Activated naive CD8-positive, alpha-beta T cell (primary cell): ENCODE data around the gene PLA2G3.
"Not testable (repeated sequence)": the region's sequence is repeated elsewhere in the genome, so short reads cannot be mapped to it uniquely, and the experiment has no call there.

ENCODE experiments used
- H3K27ac Mint-ChIP-seq: one replicate; pipeline ENCODE4 v1.8.0; 2021; ENCODE audit warnings: mixed read lengths
- H3K27me3 Mint-ChIP-seq: one replicate; pipeline ENCODE4 v1.8.0; 2021; ENCODE audit warnings: mixed read lengths
- H3K36me3 Mint-ChIP-seq: one replicate; pipeline ENCODE4 v1.8.0; 2021; ENCODE audit warnings: mixed read lengths
- H3K4me1 Mint-ChIP-seq: one replicate; pipeline ENCODE4 v1.8.0; 2021; ENCODE audit warnings: low read depth, mixed read lengths
- H3K4me3 Mint-ChIP-seq: one replicate; pipeline ENCODE4 v1.8.0; 2021; ENCODE audit warnings: mild to moderate bottlenecking, mixed read lengths
- H3K9me3 Mint-ChIP-seq: one replicate; pipeline ENCODE4 v1.8.0; 2021; ENCODE audit warnings: low read depth, mixed read lengths

The PLA2G3 gene, protein sequence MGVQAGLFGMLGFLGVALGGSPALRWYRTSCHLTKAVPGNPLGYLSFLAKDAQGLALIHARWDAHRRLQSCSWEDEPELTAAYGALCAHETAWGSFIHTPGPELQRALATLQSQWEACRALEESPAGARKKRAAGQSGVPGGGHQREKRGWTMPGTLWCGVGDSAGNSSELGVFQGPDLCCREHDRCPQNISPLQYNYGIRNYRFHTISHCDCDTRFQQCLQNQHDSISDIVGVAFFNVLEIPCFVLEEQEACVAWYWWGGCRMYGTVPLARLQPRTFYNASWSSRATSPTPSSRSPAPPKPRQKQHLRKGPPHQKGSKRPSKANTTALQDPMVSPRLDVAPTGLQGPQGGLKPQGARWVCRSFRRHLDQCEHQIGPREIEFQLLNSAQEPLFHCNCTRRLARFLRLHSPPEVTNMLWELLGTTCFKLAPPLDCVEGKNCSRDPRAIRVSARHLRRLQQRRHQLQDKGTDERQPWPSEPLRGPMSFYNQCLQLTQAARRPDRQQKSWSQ

DNA sequence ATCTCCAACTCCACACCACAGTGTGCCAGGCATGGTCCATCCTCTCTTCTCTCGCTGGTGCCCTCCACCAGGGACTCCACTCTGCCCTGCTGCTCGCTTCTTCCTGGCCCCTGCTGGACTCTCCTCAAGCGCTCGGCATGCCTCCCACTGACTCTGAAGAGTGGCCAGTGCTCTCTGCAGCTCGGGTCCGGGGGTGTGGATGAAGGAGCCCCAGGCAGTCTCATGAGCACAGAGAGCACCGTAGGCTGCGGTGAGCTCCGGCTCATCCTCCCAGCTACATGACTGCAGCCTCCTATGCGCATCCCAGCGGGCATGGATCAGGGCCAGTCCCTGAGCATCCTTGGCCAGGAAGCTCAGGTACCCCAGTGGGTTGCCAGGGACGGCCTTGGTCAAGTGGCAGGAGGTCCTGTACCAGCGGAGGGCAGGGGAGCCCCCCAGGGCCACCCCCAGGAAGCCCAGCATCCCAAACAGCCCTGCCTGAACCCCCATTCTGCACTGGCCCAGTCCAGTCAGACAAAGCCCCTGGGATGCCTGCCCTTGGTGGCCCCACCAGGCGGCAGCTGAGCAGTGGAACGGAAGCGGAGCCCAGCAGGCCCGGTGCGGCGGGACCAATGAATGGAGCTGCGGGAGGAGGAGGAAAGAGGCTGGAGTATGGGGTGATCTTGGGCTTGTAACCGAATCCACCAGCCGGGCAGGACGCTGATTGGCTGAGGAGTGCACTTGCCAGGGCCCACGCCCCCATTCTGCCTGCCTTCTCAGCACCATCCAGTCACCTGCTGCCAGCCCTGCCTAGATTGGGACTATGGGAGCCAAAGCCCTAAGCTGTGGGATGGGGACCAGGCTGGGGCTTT lies at the start of gene PLA2G3:
Gene PLA2G3 (minus strand): TSS at position 643 of the 851 bp plus-strand sequence. CDS start 154 bp downstream, at position 489.
- Mint-ChIP-seq H3K36me3 (no peaks in the 10 kb centered on the region), H3K27ac (no peak within 1 kb of the TSS), H3K4me3 (no peak within 1 kb of the TSS), H3K27me3 (no peaks in the 10 kb centered on the region), H3K9me3 (peaks cover 4% of the 10 kb centered on the region), H3K4me1 (peaks cover 2% of the 10 kb centered on the region)

DNA sequence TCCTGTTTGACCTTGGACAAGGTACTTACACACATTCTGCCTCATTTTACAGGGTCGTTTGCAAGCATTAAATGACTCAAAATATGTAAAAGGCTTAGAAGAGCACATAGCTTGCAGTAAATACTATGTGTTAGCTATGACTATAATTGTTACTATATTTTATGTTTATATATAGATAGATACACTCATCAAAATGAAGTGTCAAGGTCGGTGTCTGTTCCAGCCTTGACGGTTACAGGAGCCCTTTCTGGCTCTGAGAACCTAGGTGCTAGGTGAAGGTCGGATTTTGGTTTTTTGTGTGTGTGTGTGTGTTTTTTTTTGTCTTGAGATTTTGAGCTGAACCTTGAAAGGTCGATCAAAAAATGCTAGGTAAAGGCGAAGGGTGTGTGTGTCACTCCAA lies 47.3 kb upstream of the PLA2G3 start:
- Mint-ChIP-seq H3K36me3 (peaks cover 4% of the 10 kb centered on the region), H3K4me1 (no peaks in the 10 kb centered on the region), H3K27ac (no peak overlapping the region)

DNA sequence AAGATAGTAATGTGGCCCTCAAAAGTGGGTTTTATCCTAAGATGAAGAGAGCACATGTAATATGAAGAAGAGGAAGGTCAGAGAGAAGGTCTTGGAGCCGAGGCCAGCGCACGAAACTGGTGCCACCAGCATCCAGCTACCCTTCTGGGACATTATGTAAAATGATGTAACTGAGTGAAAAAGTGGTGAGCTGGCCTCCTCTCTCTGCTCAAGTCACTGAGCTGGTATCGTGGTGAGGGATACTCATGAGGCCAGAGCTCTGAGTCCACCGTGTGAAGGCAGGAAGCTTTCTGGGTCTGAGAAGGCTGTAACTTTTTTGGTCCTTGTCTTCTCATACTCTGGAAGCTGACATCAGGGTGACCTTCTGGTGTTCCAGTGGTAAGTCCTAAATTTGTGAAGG lies 44.7 kb upstream of the PLA2G3 start:
- Mint-ChIP-seq H3K36me3 (peaks cover 8% of the 10 kb centered on the region), H3K27ac (no peak overlapping the region), H3K9me3 (no peaks in the 10 kb centered on the region), H3K4me3 (no peak overlapping the region), H3K27me3 (no peaks in the 10 kb centered on the region), H3K4me1 (no peaks in the 10 kb centered on the region)

More for the DNA sequence above, 47.3 kb upstream of the PLA2G3 start:
- Mint-ChIP-seq H3K9me3 (no peaks in the 10 kb centered on the region), H3K4me3 (no peak overlapping the region), H3K27me3 (no peaks in the 10 kb centered on the region)

DNA sequence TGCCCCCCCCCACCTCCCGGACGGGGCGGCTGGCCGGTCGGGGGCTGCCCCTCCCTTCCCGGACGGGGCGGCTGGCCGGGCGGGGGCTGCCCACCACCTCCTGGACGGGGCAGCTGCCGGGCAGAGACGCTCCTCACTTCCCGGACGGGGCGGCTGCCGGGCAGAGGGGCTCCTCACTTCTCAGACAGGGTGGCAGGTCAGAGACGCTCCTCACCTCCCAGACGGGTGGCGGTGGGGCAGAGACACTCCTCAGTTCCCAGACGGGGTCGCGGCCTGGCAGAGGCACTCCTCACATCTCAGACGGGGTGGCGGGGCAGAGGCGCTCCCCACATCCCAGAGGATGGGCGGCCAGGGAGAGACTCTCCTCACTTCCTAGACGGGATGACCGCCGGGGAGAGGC lies 43.7 kb upstream of the PLA2G3 start:
- no peak overlapping the region for H3K27ac Mint-ChIP-seq
- no peak overlapping the region for H3K4me3 Mint-ChIP-seq
- H3K27me3 Mint-ChIP-seq: no peaks in the 10 kb centered on the region
- H3K4me1 Mint-ChIP-seq: peaks cover 3% of the 10 kb centered on the region
- no peaks in the 10 kb centered on the region for H3K9me3 Mint-ChIP-seq
- peaks cover 8% of the 10 kb centered on the region for H3K36me3 Mint-ChIP-seq

DNA sequence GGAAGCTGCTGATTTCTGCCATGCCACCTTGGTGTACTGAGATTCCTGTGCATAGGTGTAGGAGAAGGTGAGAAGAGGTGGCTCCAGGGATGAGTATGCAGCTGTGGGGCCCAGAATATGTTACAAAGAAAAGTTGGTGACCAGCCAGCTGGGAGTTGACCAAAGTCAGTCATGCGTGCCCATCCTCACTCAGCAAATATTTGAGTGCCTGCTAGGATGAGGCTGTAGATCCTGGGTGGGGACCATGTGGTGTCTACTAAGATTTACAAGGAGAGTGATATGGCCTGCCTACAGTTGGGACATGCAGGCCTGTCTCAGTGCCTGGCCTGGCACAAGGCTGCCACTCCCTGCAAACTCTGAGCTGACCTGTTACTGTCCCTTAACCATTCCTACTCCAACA lies 39.0 kb upstream of the PLA2G3 start:
- no peaks in the 10 kb centered on the region for H3K9me3 Mint-ChIP-seq
- no peak overlapping the region for H3K4me3 Mint-ChIP-seq
- H3K36me3 Mint-ChIP-seq: peaks cover 4% of the 10 kb centered on the region
- H3K27me3 Mint-ChIP-seq: no peaks in the 10 kb centered on the region
- H3K4me1 Mint-ChIP-seq: peaks cover 11% of the 10 kb centered on the region
- no peak overlapping the region for H3K27ac Mint-ChIP-seq

DNA sequence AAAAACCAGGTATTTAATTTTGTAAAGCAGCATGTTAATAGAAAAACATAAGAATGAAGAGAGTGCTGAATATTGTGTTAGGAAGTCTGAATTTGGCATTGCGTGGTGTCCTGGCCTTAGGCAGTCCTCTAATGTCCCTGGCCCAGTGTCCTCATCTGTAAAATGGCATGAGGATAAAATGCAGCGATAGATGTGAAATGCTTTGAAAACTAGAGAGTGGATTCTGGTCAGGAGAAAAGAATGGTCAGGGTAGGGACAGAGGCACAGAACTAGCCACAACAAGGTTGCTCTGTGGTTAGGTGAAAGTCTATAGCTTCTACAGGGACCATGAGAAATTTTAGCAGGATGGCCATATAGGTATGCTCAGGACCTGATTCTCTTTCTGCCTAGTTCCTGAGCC lies 38.6 kb upstream of the PLA2G3 start:
- peaks cover 5% of the 10 kb centered on the region for H3K36me3 Mint-ChIP-seq
- H3K27me3 Mint-ChIP-seq: no peaks in the 10 kb centered on the region
- H3K9me3 Mint-ChIP-seq: no peaks in the 10 kb centered on the region
- H3K4me3 Mint-ChIP-seq: no peak overlapping the region
- peaks cover 14% of the 10 kb centered on the region for H3K4me1 Mint-ChIP-seq
- no peak overlapping the region for H3K27ac Mint-ChIP-seq

DNA sequence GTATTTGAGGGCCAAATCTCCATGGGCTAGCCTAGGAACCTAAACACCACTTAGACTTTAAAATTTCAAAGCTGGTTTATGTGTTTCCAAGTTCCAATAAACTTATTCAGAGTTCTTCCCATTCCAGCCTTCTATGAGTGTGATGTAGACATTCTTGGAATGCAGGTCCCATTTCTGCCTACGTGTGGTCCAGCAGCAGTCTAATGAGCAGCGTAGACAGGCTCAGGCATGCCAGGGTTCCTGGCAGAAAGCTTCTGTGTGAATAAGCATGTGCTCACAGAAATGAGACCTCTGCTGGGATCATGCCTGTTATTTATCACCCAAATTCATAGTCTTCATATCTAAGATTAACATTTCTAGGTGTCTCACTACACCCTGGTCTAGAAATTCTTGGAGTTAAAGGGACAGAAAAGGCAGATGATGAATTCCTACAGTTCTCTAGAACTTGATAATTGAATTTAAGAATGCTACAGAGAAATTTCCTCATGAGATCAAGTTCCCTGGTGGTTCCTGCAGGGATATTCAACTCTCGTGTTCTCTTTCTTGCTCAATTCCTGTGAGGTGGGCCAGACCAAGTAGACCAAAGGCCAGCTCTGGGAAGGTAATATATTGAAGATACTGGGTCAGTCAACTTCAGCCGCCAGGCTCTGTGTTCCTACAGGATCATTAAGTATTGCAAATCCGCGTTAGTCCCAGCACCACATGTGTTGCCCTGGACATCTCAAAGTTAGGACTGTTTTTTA lies 37.3 kb upstream of the PLA2G3 start:
- Mint-ChIP-seq H3K27me3 (no peaks in the 10 kb centered on the region), H3K36me3 (peaks cover 7% of the 10 kb centered on the region), H3K9me3 (no peaks in the 10 kb centered on the region), H3K27ac (no peak overlapping the region), H3K4me1 (peaks cover 26% of the 10 kb centered on the region), H3K4me3 (no peak overlapping the region)

DNA sequence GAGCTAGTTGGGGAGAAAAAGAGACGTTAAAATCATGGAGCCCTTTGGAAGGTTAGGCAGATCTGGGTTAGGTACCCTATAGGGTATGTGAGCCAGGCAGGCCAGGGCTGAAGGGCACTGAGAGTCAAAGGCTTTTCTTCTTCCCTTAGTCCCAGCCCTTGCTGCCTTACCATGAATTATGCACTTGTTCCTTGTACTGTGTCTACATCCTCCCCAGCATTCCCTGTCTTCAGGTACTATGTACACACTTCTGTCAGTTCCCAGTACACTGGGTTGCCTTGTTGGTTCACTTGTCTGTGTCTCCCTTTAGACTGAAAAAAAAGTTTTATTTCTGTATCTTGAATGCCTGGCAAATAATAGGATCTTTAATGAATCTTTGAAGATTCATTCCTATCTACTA lies 36.6 kb upstream of the PLA2G3 start:
- no peak overlapping the region for H3K4me3 Mint-ChIP-seq
- peaks cover 31% of the 10 kb centered on the region for H3K4me1 Mint-ChIP-seq
- H3K27ac Mint-ChIP-seq: no peak overlapping the region
- H3K27me3 Mint-ChIP-seq: no peaks in the 10 kb centered on the region
- peaks cover 7% of the 10 kb centered on the region for H3K36me3 Mint-ChIP-seq
- no peaks in the 10 kb centered on the region for H3K9me3 Mint-ChIP-seq

DNA sequence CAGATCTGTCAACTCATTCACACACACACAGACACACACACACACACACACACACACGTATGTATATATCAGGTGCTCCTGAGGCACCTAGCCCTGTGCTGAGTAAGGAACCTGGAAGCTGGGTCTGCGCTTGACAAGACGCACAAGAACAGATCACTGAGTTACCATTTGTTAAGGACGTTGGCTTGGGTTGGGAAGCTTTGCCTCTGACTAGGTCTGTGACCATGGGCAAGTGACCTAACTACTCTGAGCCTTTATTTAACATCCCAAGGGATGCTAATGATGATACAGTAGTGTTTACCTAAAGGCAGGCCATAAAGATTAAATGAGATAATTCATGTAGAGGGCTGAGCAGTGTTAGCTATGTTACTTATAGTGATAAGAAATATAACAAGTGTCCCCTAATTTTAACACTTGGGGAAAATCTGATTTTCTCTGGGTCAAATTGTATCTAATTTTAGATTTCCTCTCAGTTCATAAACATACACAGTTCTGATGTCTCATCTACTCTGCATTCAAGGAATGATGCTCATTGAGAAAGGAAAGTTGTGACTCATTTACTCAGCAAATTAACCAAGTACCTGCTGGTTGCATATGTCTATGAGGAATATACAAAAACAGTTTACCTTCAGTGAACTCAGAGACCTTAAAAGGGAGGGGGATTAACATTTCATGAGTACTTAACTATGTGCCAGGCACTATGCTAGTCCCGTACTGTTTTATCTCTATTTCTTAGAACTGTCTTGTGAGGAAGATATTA lies 33.3 kb upstream of the PLA2G3 start:
- Mint-ChIP-seq H3K4me3 (peak overlapping the region; percentile 70), H3K36me3 (peaks cover 3% of the 10 kb centered on the region), H3K9me3 (no peaks in the 10 kb centered on the region), H3K27ac (peak overlapping the region; percentile 89), H3K4me1 (peaks cover 38% of the 10 kb centered on the region), H3K27me3 (no peaks in the 10 kb centered on the region)

DNA sequence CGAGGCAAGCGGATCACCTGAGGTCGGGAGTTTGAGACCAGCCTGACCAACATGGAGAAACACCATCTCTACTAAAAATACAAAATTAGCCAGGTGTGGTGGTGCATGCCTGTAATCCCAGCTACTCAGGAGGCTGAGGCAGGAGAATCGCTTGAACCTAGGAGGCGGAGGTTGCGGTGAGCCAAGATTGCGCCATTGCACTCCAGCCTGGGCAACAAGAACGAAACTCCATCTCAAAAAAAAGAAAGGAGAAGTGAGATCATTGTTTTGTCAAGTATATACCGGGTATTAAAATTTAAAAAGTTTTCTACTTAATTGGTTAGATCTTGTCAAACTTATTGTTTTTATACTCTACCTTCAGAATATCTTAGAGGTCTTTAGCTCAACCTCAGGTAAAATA lies 31.4 kb upstream of the PLA2G3 start:
- H3K27ac Mint-ChIP-seq, H3K27me3 Mint-ChIP-seq, H3K9me3 Mint-ChIP-seq, H3K36me3 Mint-ChIP-seq, H3K4me3 Mint-ChIP-seq: not testable (repeated sequence)
- H3K4me1 Mint-ChIP-seq: peaks cover 44% of the 10 kb centered on the region

DNA sequence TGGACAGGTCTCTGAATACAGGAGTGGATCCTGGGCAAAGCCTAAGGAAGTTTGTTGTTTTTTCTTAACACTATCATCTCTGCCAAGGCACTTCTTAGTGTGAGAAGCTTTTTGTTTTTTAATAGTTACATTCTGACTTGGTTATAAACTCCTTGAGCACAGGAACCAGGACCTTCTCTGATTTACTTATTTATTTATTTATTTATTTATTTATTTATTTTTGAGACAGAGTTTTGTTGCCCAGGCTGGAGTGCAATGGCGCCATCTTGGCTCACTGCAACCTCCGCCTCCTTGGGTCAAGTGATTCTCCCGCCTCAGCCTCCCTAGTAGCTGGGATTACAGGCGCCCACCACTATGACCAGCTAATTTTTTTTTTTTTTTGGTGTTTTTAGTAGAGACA lies 30.7 kb upstream of the PLA2G3 start:
- no peaks in the 10 kb centered on the region for H3K9me3 Mint-ChIP-seq
- H3K27me3 Mint-ChIP-seq: no peaks in the 10 kb centered on the region
- no peak overlapping the region for H3K4me3 Mint-ChIP-seq
- peaks cover 3% of the 10 kb centered on the region for H3K36me3 Mint-ChIP-seq
- no peak overlapping the region for H3K27ac Mint-ChIP-seq
- peaks cover 48% of the 10 kb centered on the region for H3K4me1 Mint-ChIP-seq

DNA sequence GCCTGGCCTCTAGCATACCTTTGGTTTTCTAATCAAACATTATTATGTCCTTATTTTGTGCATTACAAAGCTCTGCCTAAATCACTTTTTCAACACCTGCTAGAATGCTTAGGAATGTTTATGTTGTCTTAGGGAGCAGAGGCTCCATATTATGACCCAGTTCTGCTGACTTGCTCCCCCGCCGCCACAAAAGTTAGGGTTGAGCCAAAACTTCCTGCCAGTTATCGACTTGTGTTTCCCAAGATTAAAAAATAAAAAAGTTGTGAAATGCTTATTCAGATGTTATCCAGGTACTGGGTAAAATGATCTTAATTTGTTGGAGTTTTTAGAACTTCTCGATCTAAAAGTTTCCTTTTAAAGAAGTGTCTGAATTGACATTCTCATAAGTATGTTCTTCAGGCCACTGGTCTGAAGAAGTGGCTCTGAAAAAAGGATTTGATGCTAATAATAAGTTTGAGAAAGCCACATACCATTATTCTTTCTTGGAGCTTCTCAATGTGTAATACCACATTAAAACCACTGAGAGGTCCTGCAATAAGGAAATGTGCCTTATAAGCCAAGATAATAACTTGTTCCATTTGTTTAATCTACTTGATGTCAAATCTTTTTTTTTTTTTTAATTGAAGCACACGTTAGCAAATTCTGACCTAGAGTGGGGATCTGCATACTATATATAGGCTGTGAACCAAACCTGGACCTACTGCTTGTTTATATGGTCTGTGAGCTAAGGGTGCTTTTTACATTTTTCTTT lies 21.9 kb upstream of the PLA2G3 start:
- Mint-ChIP-seq H3K4me3 (peak overlapping the region; percentile 100), H3K9me3 (no peaks in the 10 kb centered on the region), H3K36me3 (peaks cover 5% of the 10 kb centered on the region), H3K27me3 (no peaks in the 10 kb centered on the region), H3K4me1 (peaks cover 47% of the 10 kb centered on the region), H3K27ac (peak overlapping the region; percentile 83)

DNA sequence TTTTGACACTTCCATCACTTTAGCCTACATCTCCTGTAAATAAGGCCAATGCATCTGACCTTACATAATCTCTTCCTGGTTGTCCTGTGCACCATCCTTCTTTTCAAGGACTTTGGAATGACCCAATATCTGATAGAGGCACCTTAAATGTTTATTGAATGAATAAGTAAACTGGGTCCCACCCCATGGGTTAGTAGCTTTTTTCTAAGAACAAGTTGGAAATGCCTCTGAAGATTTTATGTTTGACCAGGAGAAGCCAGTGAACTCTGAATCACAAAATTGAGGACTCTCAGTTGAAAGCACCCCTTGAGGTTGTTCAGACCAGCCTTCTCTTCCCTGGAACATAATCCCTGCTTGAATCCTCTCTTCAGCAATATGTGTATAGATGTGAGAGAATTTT lies 21.1 kb upstream of the PLA2G3 start:
- Mint-ChIP-seq H3K27ac (peak overlapping the region; percentile 97), H3K36me3 (peaks cover 5% of the 10 kb centered on the region), H3K4me3 (peak overlapping the region; percentile 100)

More for the DNA sequence above, 21.1 kb upstream of the PLA2G3 start:
- no peaks in the 10 kb centered on the region for H3K9me3 Mint-ChIP-seq
- H3K27me3 Mint-ChIP-seq: no peaks in the 10 kb centered on the region
- H3K4me1 Mint-ChIP-seq: peaks cover 44% of the 10 kb centered on the region
